Measurements from ENCODE around the gene RNF151.

DNA sequence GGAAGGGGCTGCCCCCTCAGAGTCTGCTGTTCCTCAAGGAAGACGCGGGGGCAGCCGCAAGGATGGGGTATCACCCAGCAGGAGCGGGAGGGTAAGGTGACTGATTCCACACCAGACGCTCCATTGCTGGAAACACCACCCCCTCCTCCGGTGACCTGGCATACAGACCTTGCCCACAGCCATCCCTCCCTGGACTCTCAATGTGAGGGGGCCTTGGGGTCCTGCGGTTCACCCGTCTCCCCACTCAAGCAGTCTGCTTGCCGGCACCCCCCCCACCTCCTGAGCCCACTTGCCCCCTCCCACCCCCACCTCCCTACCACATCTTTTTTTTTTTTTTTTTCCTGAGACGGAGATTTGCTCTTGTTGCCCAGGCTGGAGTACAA is 36.3 kb upstream of the RNF151 start:
- TF ChIP-seq KDM1A (IDR thresholded peaks at IDR 0.05; ENCODE audit: low read depth) (no peak), POLR2A (IDR thresholded peaks at IDR 0.05; ENCODE audit: low read length) (no peak), JUN (IDR thresholded peaks at IDR 0.05) (no peak)
- TF ChIP-seq, protein P1, sequence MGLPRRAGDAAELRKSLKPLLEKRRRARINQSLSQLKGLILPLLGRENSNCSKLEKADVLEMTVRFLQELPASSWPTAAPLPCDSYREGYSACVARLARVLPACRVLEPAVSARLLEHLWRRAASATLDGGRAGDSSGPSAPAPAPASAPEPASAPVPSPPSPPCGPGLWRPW (IDR thresholded peaks at IDR 0.05), result no peak
- TF ChIP-seq, protein P2, sequence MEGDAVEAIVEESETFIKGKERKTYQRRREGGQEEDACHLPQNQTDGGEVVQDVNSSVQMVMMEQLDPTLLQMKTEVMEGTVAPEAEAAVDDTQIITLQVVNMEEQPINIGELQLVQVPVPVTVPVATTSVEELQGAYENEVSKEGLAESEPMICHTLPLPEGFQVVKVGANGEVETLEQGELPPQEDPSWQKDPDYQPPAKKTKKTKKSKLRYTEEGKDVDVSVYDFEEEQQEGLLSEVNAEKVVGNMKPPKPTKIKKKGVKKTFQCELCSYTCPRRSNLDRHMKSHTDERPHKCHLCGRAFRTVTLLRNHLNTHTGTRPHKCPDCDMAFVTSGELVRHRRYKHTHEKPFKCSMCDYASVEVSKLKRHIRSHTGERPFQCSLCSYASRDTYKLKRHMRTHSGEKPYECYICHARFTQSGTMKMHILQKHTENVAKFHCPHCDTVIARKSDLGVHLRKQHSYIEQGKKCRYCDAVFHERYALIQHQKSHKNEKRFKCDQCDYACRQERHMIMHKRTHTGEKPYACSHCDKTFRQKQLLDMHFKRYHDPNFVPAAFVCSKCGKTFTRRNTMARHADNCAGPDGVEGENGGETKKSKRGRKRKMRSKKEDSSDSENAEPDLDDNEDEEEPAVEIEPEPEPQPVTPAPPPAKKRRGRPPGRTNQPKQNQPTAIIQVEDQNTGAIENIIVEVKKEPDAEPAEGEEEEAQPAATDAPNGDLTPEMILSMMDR (IDR thresholded peaks at IDR 0.05), result no peak
- TF ChIP-seq, protein P3, sequence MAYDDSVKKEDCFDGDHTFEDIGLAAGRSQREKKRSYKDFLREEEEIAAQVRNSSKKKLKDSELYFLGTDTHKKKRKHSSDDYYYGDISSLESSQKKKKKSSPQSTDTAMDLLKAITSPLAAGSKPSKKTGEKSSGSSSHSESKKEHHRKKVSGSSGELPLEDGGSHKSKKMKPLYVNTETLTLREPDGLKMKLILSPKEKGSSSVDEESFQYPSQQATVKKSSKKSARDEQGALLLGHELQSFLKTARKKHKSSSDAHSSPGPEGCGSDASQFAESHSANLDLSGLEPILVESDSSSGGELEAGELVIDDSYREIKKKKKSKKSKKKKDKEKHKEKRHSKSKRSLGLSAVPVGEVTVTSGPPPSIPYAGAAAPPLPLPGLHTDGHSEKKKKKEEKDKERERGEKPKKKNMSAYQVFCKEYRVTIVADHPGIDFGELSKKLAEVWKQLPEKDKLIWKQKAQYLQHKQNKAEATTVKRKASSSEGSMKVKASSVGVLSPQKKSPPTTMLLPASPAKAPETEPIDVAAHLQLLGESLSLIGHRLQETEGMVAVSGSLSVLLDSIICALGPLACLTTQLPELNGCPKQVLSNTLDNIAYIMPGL (CRISPR knock-in tag; IDR thresholded peaks at IDR 0.05; ENCODE audit: borderline replicate concordance), result no peak

Data from A549 (cell line).